ENCODE data around the gene SHC3. TPM values are rescaled to one million over a fixed set of nuclear protein-coding genes. Genes with fewer than 3 reads are reported as not detected.

Gene SHC3
- total RNA-seq, 1 donor from 2014 or later = 0.52 TPM

DNA sequence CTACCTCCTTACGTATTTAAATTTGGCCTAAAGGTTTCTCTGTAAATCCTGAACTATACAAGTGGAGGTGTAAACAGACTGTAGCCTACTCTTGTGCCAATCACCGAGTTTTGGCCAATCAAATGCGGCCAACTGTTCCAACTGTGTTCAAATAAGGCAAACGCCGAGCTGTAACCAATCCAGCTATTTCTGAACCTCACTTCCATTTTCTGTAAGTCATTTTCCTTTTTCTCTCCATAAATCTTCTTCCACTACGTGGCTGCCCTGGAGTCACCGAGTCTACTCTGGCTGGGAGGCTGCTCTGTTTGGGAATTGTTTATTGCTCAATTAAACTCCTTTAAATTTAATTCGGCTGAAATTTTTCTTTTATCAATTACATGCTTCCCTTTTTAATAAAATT is 129.0 kb downstream of the SHC3 start:
- Histone ChIP-seq H3K4me3 (ENCODE audit: low read length in 3 of 3) (no peak overlapping the region), H3K27me3 (ENCODE audit: control insufficient read depth in 3 of 3, insufficient read depth in 3 of 3, low read length in 3 of 3) (no peaks in the 10 kb centered on the region), H3K27ac (ENCODE audit: low read depth, low read length) (no peak overlapping the region), H3K36me3 (ENCODE audit: control insufficient read depth in 3 of 3, insufficient read depth in 3 of 3, low read length in 3 of 3) (no peaks in the 10 kb centered on the region), H3K4me1 (ENCODE audit: control insufficient read depth in 3 of 3, insufficient read depth in 3 of 3, low read length in 3 of 3) (no peaks in the 10 kb centered on the region), H3K9ac (ENCODE audit: low read depth in 1 of 3, low read length in 3 of 3) (no peak overlapping the region), H3K9me3 (ENCODE audit: control insufficient read depth in 3 of 3, low read length in 3 of 3) (no peaks in the 10 kb centered on the region)

DNA sequence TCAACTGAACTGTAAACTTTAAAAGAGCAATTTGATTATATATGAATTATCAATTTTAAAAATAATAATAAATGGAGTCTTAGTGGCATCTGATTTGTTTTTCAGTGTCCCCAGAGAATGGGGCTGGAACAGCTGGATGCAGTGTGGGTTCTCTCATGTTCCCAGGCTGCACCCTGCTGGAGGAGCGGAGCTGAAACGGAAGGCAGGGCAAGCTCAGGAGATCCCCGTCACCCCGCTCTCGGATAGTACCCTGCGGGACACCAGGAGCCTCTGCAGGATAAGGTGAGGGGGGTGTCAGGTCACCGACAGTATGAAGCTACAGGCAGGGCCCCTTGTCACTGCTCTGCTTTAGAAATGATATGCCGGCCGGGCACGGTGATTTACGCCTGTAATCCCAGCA is 130.0 kb downstream of the SHC3 start:
- no peaks in the 10 kb centered on the region for H3K36me3 ChIP-seq (ENCODE audit: control insufficient read depth in 3 of 3, insufficient read depth in 3 of 3, low read length in 3 of 3)
- H3K4me1 ChIP-seq (ENCODE audit: control insufficient read depth in 3 of 3, insufficient read depth in 3 of 3, low read length in 3 of 3) = no peaks in the 10 kb centered on the region
- H3K27me3 ChIP-seq (ENCODE audit: control insufficient read depth in 3 of 3, insufficient read depth in 3 of 3, low read length in 3 of 3) = no peaks in the 10 kb centered on the region
- H3K27ac ChIP-seq (ENCODE audit: low read depth, low read length) = no peak overlapping the region
- H3K9ac ChIP-seq (ENCODE audit: low read depth in 1 of 3, low read length in 3 of 3) = no peak overlapping the region
- H3K4me3 ChIP-seq (ENCODE audit: low read length in 3 of 3) = no peak overlapping the region
- H3K9me3 ChIP-seq (ENCODE audit: control insufficient read depth in 3 of 3, low read length in 3 of 3) = no peaks in the 10 kb centered on the region

DNA sequence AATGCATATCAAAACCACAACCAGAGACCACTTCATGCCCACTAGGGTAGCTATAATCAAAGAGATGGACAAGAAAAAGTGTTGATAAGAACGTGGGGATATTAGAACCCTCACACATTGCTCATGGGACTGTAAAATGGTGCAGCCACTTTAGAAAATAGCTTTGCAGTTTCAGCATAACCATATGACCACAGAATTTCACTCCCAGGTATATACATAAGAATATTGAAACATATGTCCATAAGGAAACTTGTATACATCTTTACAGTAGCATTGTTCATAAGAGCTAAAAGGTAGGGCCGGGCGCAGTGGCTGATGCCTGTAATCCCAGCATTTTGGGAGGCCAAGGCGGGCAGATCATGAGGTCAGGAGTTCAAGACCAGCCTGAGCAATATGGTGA is 131.0 kb downstream of the SHC3 start:
- no peaks in the 10 kb centered on the region for H3K9me3 ChIP-seq (ENCODE audit: control insufficient read depth in 3 of 3, low read length in 3 of 3)
- H3K27me3 ChIP-seq (ENCODE audit: control insufficient read depth in 3 of 3, insufficient read depth in 3 of 3, low read length in 3 of 3) = no peaks in the 10 kb centered on the region
- H3K27ac ChIP-seq (ENCODE audit: low read depth, low read length) = no peak overlapping the region
- no peak overlapping the region for H3K4me3 ChIP-seq (ENCODE audit: low read length in 3 of 3)
- H3K9ac ChIP-seq (ENCODE audit: low read depth in 1 of 3, low read length in 3 of 3) = no peak overlapping the region
- no peaks in the 10 kb centered on the region for H3K4me1 ChIP-seq (ENCODE audit: control insufficient read depth in 3 of 3, insufficient read depth in 3 of 3, low read length in 3 of 3)
- H3K36me3 ChIP-seq (ENCODE audit: control insufficient read depth in 3 of 3, insufficient read depth in 3 of 3, low read length in 3 of 3) = no peaks in the 10 kb centered on the region

DNA sequence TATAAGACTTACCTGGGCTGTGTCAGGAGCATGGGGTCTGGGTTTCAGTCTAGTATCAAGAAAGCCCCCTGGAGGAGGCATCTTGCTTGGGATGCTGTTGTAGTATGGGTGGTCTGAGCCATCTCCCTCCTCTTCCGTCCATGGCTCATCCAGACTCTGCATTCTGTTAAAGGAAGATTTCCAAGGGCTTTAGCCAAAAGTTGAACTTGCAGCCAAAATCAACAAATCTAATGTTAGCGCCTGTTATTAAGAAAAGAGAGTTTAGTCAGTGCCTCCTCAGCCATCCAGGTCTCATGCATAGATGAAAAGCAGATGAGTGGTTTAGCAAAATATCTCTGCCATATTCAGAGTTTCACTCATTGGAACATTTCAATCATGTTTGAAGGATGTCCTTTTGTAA is 131.8 kb downstream of the SHC3 start:
- Histone ChIP-seq H3K9ac (ENCODE audit: low read depth in 1 of 3, low read length in 3 of 3) (no peak overlapping the region), H3K36me3 (ENCODE audit: control insufficient read depth in 3 of 3, insufficient read depth in 3 of 3, low read length in 3 of 3) (no peaks in the 10 kb centered on the region), H3K9me3 (ENCODE audit: control insufficient read depth in 3 of 3, low read length in 3 of 3) (no peaks in the 10 kb centered on the region), H3K4me3 (ENCODE audit: low read length in 3 of 3) (no peak overlapping the region), H3K27me3 (ENCODE audit: control insufficient read depth in 3 of 3, insufficient read depth in 3 of 3, low read length in 3 of 3) (no peaks in the 10 kb centered on the region), H3K27ac (ENCODE audit: low read depth, low read length) (no peak overlapping the region), H3K4me1 (ENCODE audit: control insufficient read depth in 3 of 3, insufficient read depth in 3 of 3, low read length in 3 of 3) (no peaks in the 10 kb centered on the region)

DNA sequence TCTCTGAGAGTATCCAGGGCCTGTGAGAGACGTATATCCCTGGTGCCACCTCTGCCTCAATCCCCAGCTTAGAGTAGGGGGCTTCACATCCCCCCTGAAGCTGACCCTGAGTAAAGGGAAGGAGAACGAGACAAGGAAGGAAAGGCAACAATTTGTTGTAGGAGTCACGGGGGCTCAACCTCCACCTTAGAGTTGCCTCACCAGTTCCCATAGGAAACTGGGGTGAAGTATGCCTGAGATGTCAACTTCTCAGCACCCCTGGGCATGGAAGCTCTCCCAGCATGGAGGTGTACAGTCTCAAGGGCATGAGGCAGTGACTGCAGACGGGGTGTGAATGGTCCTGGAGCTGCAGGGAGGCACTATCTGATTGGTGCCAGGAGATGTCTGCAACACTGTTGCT is 133.7 kb downstream of the SHC3 start:
- H3K27ac ChIP-seq (ENCODE audit: low read depth, low read length) = no peak overlapping the region
- no peaks in the 10 kb centered on the region for H3K4me1 ChIP-seq (ENCODE audit: control insufficient read depth in 3 of 3, insufficient read depth in 3 of 3, low read length in 3 of 3)
- H3K36me3 ChIP-seq (ENCODE audit: control insufficient read depth in 3 of 3, insufficient read depth in 3 of 3, low read length in 3 of 3) = no peaks in the 10 kb centered on the region
- no peak overlapping the region for H3K4me3 ChIP-seq (ENCODE audit: low read length in 3 of 3)
- H3K9ac ChIP-seq (ENCODE audit: low read depth in 1 of 3, low read length in 3 of 3) = no peak overlapping the region
- H3K9me3 ChIP-seq (ENCODE audit: control insufficient read depth in 3 of 3, low read length in 3 of 3) = peaks cover 0 to 1% (median 0%) of the 10 kb centered on the region in 3 donors
- H3K27me3 ChIP-seq (ENCODE audit: control insufficient read depth in 3 of 3, insufficient read depth in 3 of 3, low read length in 3 of 3) = no peaks in the 10 kb centered on the region

DNA sequence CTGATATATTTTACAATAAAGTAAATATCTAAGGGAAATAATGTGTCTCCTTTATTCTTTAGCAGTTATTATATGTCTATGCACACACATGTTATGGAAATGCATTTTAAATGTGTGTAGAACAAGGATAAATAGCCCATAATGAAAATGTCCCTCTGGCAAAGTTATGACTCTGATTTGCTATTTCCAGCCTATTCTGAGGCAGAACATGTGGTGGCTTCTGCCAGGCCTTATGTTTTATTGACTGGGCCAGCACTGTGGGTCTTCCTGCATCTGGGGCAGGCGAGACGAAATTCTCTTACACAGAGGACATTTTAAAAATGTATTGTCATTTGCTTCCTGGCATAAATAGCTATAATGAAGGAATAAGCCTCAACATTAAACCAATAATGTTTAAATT is 134.5 kb downstream of the SHC3 start:
- no peaks in the 10 kb centered on the region for H3K27me3 ChIP-seq (ENCODE audit: control insufficient read depth in 3 of 3, insufficient read depth in 3 of 3, low read length in 3 of 3)
- no peaks in the 10 kb centered on the region for H3K4me1 ChIP-seq (ENCODE audit: control insufficient read depth in 3 of 3, insufficient read depth in 3 of 3, low read length in 3 of 3)
- no peaks in the 10 kb centered on the region for H3K36me3 ChIP-seq (ENCODE audit: control insufficient read depth in 3 of 3, insufficient read depth in 3 of 3, low read length in 3 of 3)

DNA sequence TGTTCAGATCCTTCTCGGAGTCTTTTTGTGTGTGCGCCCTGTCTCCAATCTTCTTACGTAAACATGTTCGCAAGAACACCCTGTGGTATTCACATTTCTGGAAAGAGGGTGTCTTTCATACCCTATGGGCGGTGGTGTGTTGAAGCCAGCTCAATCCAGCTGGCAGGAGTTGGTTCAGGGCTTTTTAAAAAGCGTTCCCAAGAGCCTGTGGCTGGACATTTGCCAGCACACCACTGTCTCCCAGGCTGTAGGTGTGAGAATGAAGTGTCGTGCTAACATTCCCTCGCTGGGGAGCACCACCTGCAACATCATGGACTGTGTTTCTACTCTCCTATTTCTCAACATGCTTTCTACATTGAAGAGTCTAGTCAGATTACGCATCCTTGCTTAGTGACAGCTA is 135.6 kb downstream of the SHC3 start:
- H3K4me1 ChIP-seq (ENCODE audit: control insufficient read depth in 3 of 3, insufficient read depth in 3 of 3, low read length in 3 of 3) = peaks cover 0 to 1% (median 1%) of the 10 kb centered on the region in 3 donors
- H3K27ac ChIP-seq (ENCODE audit: low read depth, low read length) = no peak overlapping the region
- H3K36me3 ChIP-seq (ENCODE audit: control insufficient read depth in 3 of 3, insufficient read depth in 3 of 3, low read length in 3 of 3) = no peaks in the 10 kb centered on the region
- H3K9me3 ChIP-seq (ENCODE audit: control insufficient read depth in 3 of 3, low read length in 3 of 3) = peaks cover 0 to 3% (median 0%) of the 10 kb centered on the region in 3 donors
- H3K4me3 ChIP-seq (ENCODE audit: low read length in 3 of 3) = no peak overlapping the region
- H3K9ac ChIP-seq (ENCODE audit: low read depth in 1 of 3, low read length in 3 of 3) = no peak overlapping the region
- H3K27me3 ChIP-seq (ENCODE audit: control insufficient read depth in 3 of 3, insufficient read depth in 3 of 3, low read length in 3 of 3) = no peaks in the 10 kb centered on the region

More for the DNA sequence above, 134.5 kb downstream of the SHC3 start:
- Histone ChIP-seq H3K9me3 (ENCODE audit: control insufficient read depth in 3 of 3, low read length in 3 of 3) (peaks cover 0 to 3% (median 0%) of the 10 kb centered on the region in 3 donors), H3K27ac (ENCODE audit: low read depth, low read length) (no peak overlapping the region), H3K9ac (ENCODE audit: low read depth in 1 of 3, low read length in 3 of 3) (no peak overlapping the region), H3K4me3 (ENCODE audit: low read length in 3 of 3) (no peak overlapping the region)

DNA sequence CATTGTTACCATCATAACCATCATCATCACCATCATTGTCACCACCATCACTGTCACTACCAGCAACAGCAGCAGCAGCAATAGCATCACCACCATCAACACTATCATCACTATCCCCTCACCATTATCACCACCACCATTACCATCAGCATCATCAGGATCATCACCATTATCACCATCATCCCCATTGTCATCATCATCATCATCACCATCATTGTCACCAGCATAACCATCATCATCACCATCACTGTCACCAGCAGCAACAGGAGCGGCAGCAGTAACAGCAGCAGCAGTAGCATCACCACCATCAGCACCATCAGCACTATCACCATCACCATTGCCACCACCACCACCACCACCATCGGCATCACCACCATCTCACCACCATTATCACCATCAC is 139.0 kb downstream of the SHC3 start:
- H3K9me3 ChIP-seq (ENCODE audit: control insufficient read depth in 3 of 3, low read length in 3 of 3) = peaks cover 0 to 3% (median 0%) of the 10 kb centered on the region in 3 donors
- H3K36me3 ChIP-seq (ENCODE audit: control insufficient read depth in 3 of 3, insufficient read depth in 3 of 3, low read length in 3 of 3) = no peaks in the 10 kb centered on the region
- H3K27me3 ChIP-seq (ENCODE audit: control insufficient read depth in 3 of 3, insufficient read depth in 3 of 3, low read length in 3 of 3) = no peaks in the 10 kb centered on the region
- H3K27ac ChIP-seq (ENCODE audit: low read depth, low read length) = no peak overlapping the region
- H3K4me1 ChIP-seq (ENCODE audit: control insufficient read depth in 3 of 3, insufficient read depth in 3 of 3, low read length in 3 of 3) = peaks cover 0 to 5% (median 5%) of the 10 kb centered on the region in 3 donors
- no peak overlapping the region for H3K9ac ChIP-seq (ENCODE audit: low read depth in 1 of 3, low read length in 3 of 3)
- H3K4me3 ChIP-seq (ENCODE audit: low read length in 3 of 3) = no peak overlapping the region

DNA sequence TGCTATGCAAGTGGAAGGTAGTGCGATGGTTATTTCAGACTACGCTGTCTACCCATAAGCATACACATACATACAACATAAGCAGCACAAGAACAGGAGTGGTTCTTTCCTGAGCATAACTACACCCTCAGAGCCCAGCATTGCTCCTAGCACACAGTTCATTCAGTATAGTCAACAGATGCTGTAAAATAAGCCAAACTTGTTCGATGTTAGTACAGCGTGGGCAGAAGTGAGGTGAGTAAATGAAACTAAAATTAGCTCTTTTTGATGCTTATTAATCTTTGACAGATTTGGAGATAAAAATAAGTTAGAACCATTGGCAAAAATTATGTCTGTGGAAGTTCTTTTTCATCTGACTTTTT is 139.5 kb downstream of the SHC3 start:
- Histone ChIP-seq H3K36me3 (ENCODE audit: control insufficient read depth in 3 of 3, insufficient read depth in 3 of 3, low read length in 3 of 3) (no peaks in the 10 kb centered on the region), H3K4me1 (ENCODE audit: control insufficient read depth in 3 of 3, insufficient read depth in 3 of 3, low read length in 3 of 3) (peaks cover 0 to 5% (median 5%) of the 10 kb centered on the region in 3 donors), H3K4me3 (ENCODE audit: low read length in 3 of 3) (no peak overlapping the region), H3K9ac (ENCODE audit: low read depth in 1 of 3, low read length in 3 of 3) (no peak overlapping the region), H3K9me3 (ENCODE audit: control insufficient read depth in 3 of 3, low read length in 3 of 3) (peaks cover 0 to 3% (median 0%) of the 10 kb centered on the region in 3 donors), H3K27ac (ENCODE audit: low read depth, low read length) (no peak overlapping the region), H3K27me3 (ENCODE audit: control insufficient read depth in 3 of 3, insufficient read depth in 3 of 3, low read length in 3 of 3) (no peaks in the 10 kb centered on the region)

DNA sequence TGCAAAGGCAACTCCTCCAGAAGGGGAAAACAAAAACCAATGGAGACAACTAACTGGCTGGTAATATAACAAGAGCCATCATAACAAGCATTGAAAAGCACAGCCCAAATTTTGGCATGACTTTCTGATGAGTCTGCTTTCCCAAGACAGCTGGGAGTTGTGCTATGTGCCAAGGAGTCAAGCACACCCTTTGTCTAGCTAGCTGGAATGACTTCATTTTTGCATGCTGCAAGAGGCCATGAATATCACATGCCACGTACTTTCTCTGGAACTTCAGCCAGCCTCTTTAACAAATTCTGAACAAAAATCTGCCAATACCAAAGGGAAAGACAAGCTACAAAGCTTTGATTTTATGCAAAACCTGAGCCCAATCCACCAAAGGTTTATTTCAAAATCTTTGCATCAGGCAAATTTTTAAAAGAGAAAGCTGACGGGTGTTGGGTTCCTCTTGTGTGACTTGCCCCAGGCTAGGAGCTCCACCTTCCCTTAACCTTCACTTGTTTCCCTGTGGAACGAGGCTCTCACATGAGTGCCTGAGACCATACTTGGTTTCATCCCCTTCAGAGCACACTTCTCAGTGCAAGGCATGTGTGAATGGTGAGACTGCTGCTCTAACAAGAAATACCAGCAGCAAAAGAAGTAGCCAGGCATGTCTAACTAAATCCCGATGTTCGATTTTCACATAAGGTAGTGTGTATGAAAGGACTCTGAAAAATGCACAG is 140.1 kb downstream of the SHC3 start:
- Histone ChIP-seq H3K36me3 (ENCODE audit: control insufficient read depth in 3 of 3, insufficient read depth in 3 of 3, low read length in 3 of 3) (no peaks in the 10 kb centered on the region), H3K9ac (ENCODE audit: low read depth in 1 of 3, low read length in 3 of 3) (no peak overlapping the region), H3K4me3 (ENCODE audit: low read length in 3 of 3) (no peak overlapping the region), H3K27me3 (ENCODE audit: control insufficient read depth in 3 of 3, insufficient read depth in 3 of 3, low read length in 3 of 3) (no peaks in the 10 kb centered on the region), H3K9me3 (ENCODE audit: control insufficient read depth in 3 of 3, low read length in 3 of 3) (peaks cover 0 to 3% (median 0%) of the 10 kb centered on the region in 3 donors), H3K4me1 (ENCODE audit: control insufficient read depth in 3 of 3, insufficient read depth in 3 of 3, low read length in 3 of 3) (peaks cover 0 to 5% (median 5%) of the 10 kb centered on the region in 3 donors), H3K27ac (ENCODE audit: low read depth, low read length) (no peak overlapping the region)

All from skeletal muscle tissue (tissue), 4 donors.